OCI-LY1 (cell line): ENCODE results near the gene HMHB1.

ENCODE experiments used
- H2AFZ ChIP-seq: fragments of 200-600 bp; sonication (generic), shearing (Covaris generic); 2 replicates; pipeline ENCODE4 v1.6.0; 2014; ENCODE audit warnings: antibody characterized with exemption, mild to moderate bottlenecking, low read length
- H3F3A ChIP-seq: fragments of 200-600 bp; sonication (generic), shearing (Covaris generic); 2 replicates; pipeline ENCODE4 v1.6.0; 2014; ENCODE audit warnings: mild to moderate bottlenecking, antibody characterized with exemption, low read length, moderate library complexity; ENCODE audit not compliant: insufficient read depth
- H3K27ac ChIP-seq: fragments of 200-600 bp; sonication (generic); 2 replicates; pipeline ENCODE4 v1.5.1; 2014; ENCODE audit warnings: low read length, mixed run types, mild to moderate bottlenecking, low read depth; ENCODE audit not compliant: poor library complexity, severe bottlenecking
- H3K27me3 ChIP-seq: fragments of 200-600 bp; sonication (generic); 2 replicates; pipeline ENCODE4 v1.6.0; 2014; ENCODE audit warnings: antibody characterized with exemption, mild to moderate bottlenecking, low read length, moderate library complexity; ENCODE audit not compliant: insufficient read depth
- H3K36me3 ChIP-seq: fragments of 200-600 bp; sonication (generic); 2 replicates; pipeline ENCODE4 v1.6.1; 2014; ENCODE audit warnings: mild to moderate bottlenecking, antibody characterized with exemption, low read length, moderate library complexity, mixed read lengths; ENCODE audit not compliant: insufficient read depth
- H3K4me1 ChIP-seq: fragments of 200-600 bp; sonication (generic); 2 replicates; pipeline ENCODE4 v1.5.1; 2014; ENCODE audit warnings: mild to moderate bottlenecking, low read length, moderate library complexity; ENCODE audit not compliant: insufficient read depth, severe bottlenecking
- H3K4me2 ChIP-seq: fragments of 200-600 bp; sonication (generic), shearing (Covaris generic); 2 replicates; pipeline ENCODE4 v1.6.1; 2014; ENCODE audit warnings: low read length
- H3K4me3 ChIP-seq: fragments of 200-600 bp; sonication (generic); 2 replicates; pipeline ENCODE4 v1.5.1; 2014; ENCODE audit warnings: low read length, low read depth, mild to moderate bottlenecking, mixed read lengths; ENCODE audit not compliant: poor library complexity, severe bottlenecking
- H3K79me2 ChIP-seq: fragments of 200-600 bp; shearing (Covaris generic); 2 replicates; pipeline ENCODE4 v1.6.1; 2016; ENCODE audit warnings: mixed run types, low read length, mixed read lengths; ENCODE audit not compliant: insufficient read depth
- H3K9ac ChIP-seq: fragments of 200-600 bp; sonication (generic), shearing (Covaris generic); 2 replicates; pipeline ENCODE4 v1.6.1; 2014; ENCODE audit warnings: mild to moderate bottlenecking, low read length, mixed read lengths
- H3K9me2 ChIP-seq: fragments of 200-600 bp; sonication (generic), shearing (Covaris generic); 2 replicates; pipeline ENCODE4 v1.6.1; 2014; ENCODE audit warnings: low read depth, mild to moderate bottlenecking, low read length, mixed read lengths
- H3K9me3 ChIP-seq: fragments of 200-600 bp; shearing (Covaris generic); 2 replicates; pipeline ENCODE4 v1.6.1; 2014; ENCODE audit warnings: low read length, mixed read lengths
- H4K20me1 ChIP-seq: fragments of 200-600 bp; sonication (generic), shearing (Covaris generic); 2 replicates; pipeline ENCODE4 v1.6.0; 2016; ENCODE audit warnings: mild to moderate bottlenecking, low read length; ENCODE audit not compliant: insufficient read depth
- EZH2 ChIP-seq: fragments of 200-600 bp; sonication (generic), shearing (Covaris generic); IDR thresholded peaks from 2 replicates; pipeline ENCODE4 v1.8.0; 2017; ENCODE audit warnings: borderline replicate concordance, mixed run types, mild to moderate bottlenecking, antibody characterized with exemption, low read length, moderate library complexity, mixed read lengths
- TF ChIP-seq, protein P1 (sequence below): fragments of 200-600 bp; sonication (generic), shearing (Covaris generic); IDR thresholded peaks from 2 replicates; pipeline ENCODE4 v1.5.1; 2017; ENCODE audit warnings: mild to moderate bottlenecking, antibody characterized with exemption, low read length, moderate library complexity, mixed read lengths

Gene HMHB1

GRCh38 chr5:143769026-143769786 lies 42.8 kb upstream of the HMHB1 start:
- Histone ChIP-seq H3K79me2 (no peaks in the 10 kb centered on the region), H3F3A (no peaks in the 10 kb centered on the region), H3K9ac (no peak overlapping the region), H4K20me1 (no peaks in the 10 kb centered on the region), H3K27ac (no peak overlapping the region), H3K4me2 (no peak overlapping the region), H3K36me3 (no peaks in the 10 kb centered on the region), H3K27me3 (no peaks in the 10 kb centered on the region), H3K9me2 (no peaks in the 10 kb centered on the region), H3K4me1 (no peaks in the 10 kb centered on the region), H2AFZ (no peak overlapping the region), H3K9me3 (no peaks in the 10 kb centered on the region), H3K4me3 (no peak overlapping the region)
- no peak for TF ChIP-seq EZH2

DNA sequence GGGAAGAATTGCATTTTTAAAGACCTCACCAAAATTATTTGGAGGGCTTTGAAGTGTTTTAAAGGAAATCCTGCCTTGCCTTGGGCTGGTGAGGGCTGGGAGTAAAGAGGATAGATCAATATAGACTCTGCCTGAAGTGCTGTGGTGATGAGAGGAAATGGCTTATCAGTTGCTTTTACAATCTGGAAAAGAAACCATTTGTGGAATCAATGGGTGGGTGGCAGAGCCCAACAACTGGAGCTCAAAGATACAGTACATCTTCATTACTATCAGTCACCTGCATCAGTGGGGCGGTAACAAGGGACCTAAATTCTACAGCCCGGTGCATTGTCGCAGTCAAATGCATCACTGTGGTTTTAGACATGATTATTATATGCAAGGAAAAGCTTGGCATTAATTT lies 41.5 kb upstream of the HMHB1 start:
- H3K4me2 ChIP-seq: no peak overlapping the region
- no peaks in the 10 kb centered on the region for H3K36me3 ChIP-seq
- H3K27me3 ChIP-seq: no peaks in the 10 kb centered on the region
- no peak for TF ChIP-seq EZH2
- TF ChIP-seq, protein P1, sequence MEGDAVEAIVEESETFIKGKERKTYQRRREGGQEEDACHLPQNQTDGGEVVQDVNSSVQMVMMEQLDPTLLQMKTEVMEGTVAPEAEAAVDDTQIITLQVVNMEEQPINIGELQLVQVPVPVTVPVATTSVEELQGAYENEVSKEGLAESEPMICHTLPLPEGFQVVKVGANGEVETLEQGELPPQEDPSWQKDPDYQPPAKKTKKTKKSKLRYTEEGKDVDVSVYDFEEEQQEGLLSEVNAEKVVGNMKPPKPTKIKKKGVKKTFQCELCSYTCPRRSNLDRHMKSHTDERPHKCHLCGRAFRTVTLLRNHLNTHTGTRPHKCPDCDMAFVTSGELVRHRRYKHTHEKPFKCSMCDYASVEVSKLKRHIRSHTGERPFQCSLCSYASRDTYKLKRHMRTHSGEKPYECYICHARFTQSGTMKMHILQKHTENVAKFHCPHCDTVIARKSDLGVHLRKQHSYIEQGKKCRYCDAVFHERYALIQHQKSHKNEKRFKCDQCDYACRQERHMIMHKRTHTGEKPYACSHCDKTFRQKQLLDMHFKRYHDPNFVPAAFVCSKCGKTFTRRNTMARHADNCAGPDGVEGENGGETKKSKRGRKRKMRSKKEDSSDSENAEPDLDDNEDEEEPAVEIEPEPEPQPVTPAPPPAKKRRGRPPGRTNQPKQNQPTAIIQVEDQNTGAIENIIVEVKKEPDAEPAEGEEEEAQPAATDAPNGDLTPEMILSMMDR: no peak
- no peak overlapping the region for H3K4me3 ChIP-seq
- H3K27ac ChIP-seq: no peak overlapping the region
- H4K20me1 ChIP-seq: no peaks in the 10 kb centered on the region
- no peak overlapping the region for H2AFZ ChIP-seq
- H3K4me1 ChIP-seq: no peaks in the 10 kb centered on the region
- no peaks in the 10 kb centered on the region for H3K9me2 ChIP-seq
- H3F3A ChIP-seq: no peaks in the 10 kb centered on the region
- H3K79me2 ChIP-seq: no peaks in the 10 kb centered on the region
- H3K9me3 ChIP-seq: no peaks in the 10 kb centered on the region
- no peak overlapping the region for H3K9ac ChIP-seq

- H3K9ac ChIP-seq: no peak overlapping the region
- H3K4me1 ChIP-seq: no peaks in the 10 kb centered on the region
- H3K36me3 ChIP-seq: no peaks in the 10 kb centered on the region
- H3F3A ChIP-seq: no peaks in the 10 kb centered on the region
- H3K27ac ChIP-seq: no peak overlapping the region
- TF ChIP-seq, protein P1: no peak
- TF ChIP-seq EZH2: no peak
- no peak overlapping the region for H2AFZ ChIP-seq
- no peaks in the 10 kb centered on the region for H3K79me2 ChIP-seq
- H3K27me3 ChIP-seq: no peaks in the 10 kb centered on the region
- H3K4me2 ChIP-seq: no peak overlapping the region
- H3K9me2 ChIP-seq: no peaks in the 10 kb centered on the region
- no peak overlapping the region for H3K4me3 ChIP-seq
- no peaks in the 10 kb centered on the region for H3K9me3 ChIP-seq
- H4K20me1 ChIP-seq: no peaks in the 10 kb centered on the region
Observed at GRCh38 chr5:143771189-143771588, 40.8 kb upstream of the HMHB1 start.

GRCh38 chr5:143771602-143772001 lies 40.4 kb upstream of the HMHB1 start:
- no peaks in the 10 kb centered on the region for H3K9me2 ChIP-seq
- TF ChIP-seq, protein P1: no peak
- TF ChIP-seq EZH2: no peak
- H3F3A ChIP-seq: no peaks in the 10 kb centered on the region
- no peaks in the 10 kb centered on the region for H3K79me2 ChIP-seq
- H3K4me1 ChIP-seq: no peaks in the 10 kb centered on the region
- H3K9ac ChIP-seq: no peak overlapping the region
- no peaks in the 10 kb centered on the region for H3K36me3 ChIP-seq
- no peak overlapping the region for H3K27ac ChIP-seq
- no peaks in the 10 kb centered on the region for H3K27me3 ChIP-seq
- no peaks in the 10 kb centered on the region for H4K20me1 ChIP-seq
- H2AFZ ChIP-seq: no peak overlapping the region
- no peak overlapping the region for H3K4me2 ChIP-seq
- H3K9me3 ChIP-seq: no peaks in the 10 kb centered on the region
- H3K4me3 ChIP-seq: no peak overlapping the region
